ENCODE results near the gene CPXM1.
"Not testable (repeated sequence)": the region's sequence is repeated elsewhere in the genome, so short reads cannot be mapped to it uniquely, and the experiment has no call there.

CPXM1 gene

DNA sequence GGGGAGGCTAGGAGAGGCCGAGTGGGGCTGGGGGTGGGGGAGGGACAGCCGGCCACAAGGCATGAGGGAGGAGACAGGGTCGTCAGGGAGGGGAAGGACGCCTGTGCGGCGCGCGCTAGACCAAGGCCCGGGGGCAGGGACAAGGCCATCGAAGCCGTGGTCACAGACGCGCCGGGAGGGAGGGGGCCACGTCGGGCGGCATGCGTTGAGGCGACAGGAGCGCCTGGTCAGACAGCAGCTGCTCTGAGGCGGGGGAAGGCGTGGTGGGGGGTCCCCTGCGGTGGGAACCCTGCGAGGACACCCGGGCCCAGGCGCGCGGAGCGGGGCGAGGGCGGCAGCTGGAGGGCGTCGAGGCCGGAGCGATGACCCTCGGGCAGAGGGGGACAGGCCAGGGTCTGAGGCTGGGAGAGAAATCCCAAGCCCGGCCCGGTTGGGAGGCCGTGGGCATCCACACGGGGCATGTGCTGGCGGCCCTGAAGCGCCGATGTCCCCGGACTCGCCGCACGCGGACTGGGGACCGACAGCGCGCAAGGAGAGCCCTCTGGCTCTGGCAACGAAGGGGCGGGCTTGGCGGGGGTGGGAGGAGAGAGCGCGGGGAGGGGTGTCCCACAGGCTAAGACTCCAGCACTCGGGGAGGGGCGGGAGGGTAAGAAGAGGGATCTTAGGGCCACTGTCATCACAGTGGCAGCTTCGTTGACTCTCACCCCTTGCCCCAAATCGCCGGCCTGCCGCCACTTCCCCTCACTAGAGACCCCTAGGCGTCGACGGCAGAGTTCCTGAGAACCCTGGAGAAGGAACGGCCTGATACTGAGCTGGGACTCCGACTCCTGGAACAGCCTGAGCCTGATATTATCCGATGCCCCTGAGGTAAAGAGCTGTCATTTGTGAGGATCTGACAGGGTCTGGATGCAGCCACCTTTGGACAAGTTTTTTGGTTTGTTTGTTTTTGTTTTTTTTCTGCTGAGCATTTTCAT is 20.8 kb upstream of the CPXM1 start:
- no peak for DNase-seq

DNA sequence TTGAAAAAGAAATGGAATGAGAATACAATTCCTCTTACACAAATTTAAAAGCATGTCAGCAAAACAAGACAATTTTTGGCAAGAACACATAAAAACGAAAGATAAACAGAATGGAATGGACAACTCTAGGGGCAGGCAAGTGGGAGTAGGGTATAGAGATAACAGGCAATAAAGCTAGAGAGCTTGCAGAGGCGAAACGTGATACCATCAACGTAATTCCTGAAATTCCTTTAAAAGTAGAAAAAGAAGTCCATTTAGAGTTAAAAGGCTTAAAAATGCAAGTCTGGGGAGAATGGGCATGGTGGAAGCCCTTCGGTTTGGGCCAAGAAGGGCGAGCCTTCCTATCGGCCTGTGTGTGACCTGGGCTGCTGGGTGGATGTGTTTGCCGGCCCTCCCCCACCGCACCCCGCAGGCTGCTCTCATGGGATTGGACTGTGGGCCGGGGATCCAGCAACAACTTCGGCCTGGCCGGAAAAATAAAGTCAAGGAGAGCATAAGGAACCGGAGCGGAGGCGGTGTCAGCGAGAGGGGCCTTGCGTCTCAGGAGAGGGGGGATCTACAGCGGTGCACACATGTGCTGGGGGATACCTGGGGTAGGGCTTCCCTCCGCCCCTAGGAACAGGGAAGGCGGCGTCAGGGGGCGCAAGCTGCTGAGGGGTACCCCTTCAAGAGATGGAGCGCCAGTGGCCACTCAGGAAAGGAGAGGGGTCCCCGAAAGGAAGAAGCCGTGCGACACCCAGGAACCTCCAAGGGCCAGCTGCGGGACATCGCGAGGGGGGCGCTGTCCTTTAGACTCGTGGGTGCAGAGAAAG is 19.9 kb upstream of the CPXM1 start:
- no peak for DNase-seq

DNA sequence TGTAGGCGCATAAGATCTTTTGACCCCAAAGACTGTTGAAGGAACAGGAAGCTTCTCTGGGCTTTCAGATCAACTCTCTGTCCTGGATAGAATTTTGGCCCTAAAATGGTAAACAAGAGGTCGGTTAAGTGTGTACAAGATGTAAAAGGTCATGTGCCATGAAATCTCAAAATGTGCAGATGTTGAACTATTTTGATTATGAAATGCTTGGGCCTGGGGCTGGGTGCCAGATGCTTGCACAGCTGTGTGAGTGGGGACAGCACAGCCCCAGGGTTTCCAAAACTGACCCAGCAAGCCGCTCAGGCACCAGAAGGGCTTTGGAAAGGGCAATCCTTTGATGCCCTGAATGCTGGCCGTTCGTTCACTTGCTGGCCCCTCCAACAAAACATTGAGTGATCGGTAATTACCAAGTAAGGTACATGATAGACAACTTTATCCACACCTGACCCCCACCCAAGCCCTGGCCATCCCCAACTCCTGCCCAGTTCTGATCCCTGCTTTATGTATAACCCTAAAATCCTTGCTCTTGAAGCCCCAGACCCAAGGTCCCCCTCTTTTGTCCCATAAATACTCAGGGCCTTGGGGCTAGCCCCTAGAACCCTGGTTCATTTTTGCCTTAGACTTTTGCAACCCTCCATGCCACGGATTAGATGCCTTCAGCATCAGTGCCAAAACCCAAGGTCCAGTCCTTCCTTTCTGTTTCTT is 17.6 kb upstream of the CPXM1 start:
- DNase-seq = no peak

DNA sequence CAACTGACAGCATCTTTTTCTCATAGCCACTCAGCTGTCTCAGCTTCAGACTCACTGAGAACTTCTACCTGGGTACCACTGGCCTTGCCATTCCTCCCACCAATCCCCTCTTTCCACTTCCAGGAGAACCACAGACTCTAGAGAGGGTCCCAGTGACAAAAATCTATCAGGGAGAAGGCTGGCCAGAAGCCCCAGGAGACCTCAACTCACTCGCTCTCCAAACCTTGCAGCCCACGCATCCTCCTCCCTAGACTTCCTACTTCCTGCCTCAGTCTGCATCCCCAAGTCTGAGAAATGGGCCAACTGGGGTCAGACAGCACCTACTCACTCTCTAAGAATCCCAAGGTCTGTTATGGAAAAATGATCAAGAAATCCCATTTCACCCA is 16.9 kb upstream of the CPXM1 start:
- no peak for DNase-seq

DNA sequence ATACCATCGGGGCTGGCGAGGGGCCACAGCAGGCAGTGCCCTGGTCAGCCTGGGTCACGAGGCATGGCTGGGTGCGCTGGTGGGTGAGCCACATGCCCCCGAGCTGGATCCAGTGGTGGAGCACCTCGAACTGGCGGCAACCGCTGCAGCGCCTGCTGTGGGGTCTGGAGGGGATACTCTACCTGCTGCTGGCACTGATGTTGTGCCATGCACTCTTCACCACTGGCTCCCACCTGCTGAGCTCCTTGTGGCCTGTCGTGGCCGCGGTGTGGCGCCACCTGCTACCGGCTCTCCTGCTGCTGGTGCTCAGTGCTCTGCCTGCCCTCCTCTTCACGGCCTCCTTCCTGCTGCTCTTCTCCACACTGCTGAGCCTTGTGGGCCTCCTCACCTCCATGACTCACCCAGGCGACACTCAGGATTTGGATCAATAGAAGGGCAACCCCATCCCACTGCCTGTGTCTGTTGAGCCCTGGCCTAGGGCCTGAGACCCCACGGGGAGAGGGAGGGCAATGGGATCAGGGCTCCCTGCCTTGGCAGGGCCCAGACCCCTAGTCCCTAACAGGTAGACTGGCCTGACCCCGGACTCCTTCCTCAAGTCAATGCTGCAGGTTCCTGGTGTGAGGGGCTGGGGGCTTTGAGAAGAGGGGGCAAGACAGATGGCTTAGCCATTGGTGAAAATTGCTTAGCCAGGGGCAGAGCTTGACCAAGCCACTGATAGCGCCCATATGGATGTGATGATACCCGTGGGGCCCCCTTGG is 16.3 kb upstream of the CPXM1 start:
- DNase-seq = peak; percentile 47

DNA sequence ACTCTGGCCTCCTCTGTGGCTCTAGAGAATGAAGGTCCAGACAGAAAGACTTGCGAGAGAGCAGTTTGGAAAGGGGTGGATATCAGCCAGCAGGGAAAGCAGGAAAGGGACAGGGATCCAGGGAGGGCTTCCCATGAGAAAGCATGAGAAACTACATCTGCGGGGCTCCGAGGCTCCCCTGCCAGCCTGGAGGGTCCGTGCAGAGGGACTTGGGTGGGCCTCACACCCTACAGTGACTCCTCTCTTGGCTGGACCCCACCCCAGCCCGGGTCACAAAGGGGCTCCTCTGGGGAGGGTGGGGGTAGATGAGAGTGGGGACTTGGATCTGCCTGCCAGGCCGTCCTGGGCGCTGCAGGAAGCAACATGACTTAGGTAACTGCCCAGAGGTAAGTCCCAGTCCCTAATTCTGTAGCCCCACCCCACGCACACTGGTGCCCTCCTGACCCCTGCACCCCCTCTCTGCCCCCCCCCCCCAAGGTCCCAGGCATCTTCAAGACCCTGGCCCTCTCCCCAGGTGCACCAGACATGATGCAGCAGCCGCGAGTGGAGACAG is 15.7 kb upstream of the CPXM1 start, which contains the start of gene TMEM239:
TMEM239 (plus strand) TSS at position 335 of the 553 bp plus-strand sequence; CDS start at position 526, 191 bp downstream.
- DNase-seq = no peak

DNA sequence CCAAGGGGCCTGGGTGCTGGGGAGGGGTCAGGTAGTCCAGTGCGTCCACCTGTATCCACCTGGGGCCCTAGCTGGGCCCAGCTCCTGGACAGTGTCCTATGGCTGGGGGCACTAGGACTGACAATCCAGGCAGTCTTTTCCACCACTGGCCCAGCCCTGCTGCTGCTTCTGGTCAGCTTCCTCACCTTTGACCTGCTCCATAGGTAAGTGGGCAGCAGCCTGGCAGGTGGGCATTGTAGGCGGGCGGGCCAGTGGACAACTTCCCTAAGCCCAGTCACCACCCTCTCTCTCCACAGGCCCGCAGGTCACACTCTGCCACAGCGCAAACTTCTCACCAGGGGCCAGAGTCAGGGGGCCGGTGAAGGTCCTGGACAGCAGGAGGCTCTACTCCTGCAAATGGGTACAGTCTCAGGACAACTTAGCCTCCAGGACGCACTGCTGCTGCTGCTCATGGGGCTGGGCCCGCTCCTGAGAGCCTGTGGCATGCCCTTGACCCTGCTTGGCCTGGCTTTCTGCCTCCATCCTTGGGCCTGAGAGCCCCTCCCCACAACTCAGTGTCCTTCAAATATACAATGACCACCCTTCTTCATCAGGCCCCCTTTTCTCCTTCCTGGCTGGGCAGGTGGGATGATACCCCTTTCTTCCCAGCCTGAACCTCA is 14.9 kb upstream of the CPXM1 start:
- DNase-seq = no peak

DNA sequence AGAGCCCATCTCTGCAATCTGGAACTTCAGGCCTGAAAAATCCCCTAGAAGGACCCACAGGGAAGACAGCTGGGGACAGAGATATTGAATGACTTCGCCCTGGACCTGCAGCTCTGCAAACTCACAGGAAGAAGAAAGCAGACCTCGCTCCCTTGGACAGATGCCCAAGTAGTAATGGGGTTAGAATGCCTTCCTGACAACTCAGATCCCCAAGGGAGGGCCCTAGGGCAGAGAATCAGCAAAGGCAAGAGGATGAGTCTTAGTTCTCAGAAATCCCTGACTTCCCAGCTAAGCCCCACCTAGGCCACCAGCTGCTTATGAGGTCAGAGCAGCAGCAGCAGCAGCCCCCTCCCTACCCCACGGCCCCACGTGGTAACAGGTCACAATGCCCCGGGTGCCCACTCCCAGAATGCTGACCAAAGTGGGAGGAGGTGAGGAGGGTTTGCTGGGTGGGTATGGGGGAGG is 14.2 kb upstream of the CPXM1 start, which contains the start of gene C20orf141:
C20orf141 (plus strand) TSS at position 401 of the 465 bp plus-strand sequence. CDS start 198 bp downstream, outside the sequence.
- DNase-seq = no peak

DNA sequence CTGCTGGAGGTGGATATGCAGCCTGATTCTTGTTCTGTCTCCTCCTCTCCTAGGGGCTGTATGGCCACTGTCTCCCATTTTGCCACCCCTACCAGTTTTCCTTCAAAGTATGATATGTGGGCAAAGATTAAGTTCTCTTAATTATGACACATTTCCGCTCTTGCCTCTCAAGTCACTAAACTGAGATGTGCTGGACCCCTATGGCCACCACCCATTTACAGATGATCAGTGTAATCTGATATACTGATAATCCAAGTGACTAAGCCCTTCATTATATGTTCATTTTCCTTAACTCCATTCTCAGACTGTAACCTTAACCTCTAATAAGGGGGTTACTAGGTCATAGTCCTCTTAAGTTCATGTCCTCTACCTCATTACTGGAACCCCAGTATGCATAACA is 13.6 kb upstream of the CPXM1 start:
- no peak for DNase-seq

DNA sequence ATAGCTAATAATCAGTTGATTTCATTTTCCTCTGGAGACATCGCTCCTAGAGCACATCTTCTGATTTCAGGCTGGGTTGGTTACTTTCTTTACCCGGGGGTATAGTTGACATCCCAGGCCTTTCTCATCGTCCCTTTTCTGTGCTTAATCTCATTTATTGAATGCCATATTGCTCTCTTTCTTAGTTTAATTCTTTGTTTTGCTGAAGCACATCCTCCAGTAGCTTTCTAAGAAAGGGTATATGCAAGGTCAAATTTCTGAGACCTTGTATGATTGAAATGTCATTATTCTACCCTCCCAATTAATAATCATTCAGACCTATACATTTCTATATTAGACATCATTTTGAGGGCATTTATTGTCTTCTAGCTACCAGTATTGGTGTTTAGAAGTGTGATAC is 11.8 kb upstream of the CPXM1 start:
- no peak for DNase-seq

DNA sequence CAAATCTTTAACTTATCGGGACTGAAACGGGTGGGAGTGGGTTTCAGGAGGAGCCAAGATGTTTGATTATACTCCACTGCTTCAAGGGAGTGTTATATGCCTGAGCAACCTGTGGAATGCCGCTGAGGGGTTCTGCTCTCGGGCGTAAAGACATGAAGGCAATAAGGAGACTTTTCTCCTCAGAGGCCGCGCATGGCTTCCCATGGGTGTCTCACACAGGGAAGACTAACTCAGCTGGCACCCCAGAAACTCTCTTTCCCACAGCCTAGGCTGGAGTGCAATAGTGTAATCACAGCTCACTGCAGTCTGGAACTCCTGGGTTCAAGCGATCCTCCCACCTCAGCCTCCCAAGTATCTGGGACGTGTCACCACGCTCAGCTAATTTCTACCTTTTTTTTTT is 9.3 kb upstream of the CPXM1 start:
- DNase-seq = no peak

DNA sequence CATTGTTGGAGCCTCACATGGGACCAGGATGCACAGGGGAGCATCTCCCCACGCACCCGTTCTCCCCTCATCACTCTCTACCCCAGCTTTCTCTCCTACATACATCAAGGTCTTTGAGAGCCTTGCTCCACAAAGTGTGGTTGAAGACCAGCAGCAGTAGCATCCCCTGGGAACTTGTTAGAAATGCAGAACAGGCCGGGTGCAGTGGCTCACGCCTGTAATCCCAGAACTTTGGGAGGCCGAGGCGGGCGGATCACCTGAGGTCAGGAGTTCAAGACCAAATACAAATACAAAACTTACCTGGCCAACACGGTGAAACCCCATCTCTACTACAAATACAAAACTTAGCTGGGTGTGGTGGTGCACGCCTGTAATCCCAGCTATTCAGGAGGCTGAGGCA is 7.5 kb upstream of the CPXM1 start:
- DNase-seq = not testable (repeated sequence)

DNA sequence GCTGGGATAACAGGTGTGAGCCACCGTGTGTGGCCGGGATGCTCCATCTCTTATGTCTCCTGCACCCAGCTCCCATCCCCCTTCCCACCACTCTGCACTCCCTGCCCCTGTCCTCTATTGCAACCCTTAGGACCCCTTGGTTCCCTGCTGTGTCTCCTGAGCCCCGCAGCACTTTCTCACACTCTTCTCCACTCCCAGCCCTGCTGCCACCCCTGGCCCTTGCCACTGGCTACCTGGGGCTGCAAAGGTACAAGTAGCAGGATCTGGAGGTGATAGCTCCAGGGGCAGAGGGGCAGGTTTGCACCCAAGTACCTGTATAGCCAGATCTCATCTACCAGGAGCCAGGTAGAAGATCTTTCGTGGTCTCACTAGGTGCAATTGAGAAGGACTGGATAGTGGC is 6.6 kb upstream of the CPXM1 start:
- no peak for DNase-seq

DNA sequence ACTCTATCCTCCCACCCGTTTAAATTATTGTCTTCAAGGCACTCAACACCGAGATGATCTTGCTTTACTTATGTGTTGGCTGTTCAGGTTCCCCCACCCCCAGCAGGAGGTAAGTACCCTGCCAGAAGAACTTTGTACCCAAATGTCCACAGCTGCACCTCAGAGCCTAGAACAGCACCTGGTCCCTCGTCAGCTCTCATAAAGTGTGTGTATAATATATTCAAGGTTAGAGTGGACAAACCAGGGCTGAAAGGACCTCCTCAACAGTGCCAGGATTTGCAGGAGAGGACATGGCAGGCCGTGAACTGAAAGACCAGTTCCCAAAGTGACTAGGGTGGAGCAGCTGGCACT is 5.9 kb upstream of the CPXM1 start:
- DNase-seq = no peak

DNA sequence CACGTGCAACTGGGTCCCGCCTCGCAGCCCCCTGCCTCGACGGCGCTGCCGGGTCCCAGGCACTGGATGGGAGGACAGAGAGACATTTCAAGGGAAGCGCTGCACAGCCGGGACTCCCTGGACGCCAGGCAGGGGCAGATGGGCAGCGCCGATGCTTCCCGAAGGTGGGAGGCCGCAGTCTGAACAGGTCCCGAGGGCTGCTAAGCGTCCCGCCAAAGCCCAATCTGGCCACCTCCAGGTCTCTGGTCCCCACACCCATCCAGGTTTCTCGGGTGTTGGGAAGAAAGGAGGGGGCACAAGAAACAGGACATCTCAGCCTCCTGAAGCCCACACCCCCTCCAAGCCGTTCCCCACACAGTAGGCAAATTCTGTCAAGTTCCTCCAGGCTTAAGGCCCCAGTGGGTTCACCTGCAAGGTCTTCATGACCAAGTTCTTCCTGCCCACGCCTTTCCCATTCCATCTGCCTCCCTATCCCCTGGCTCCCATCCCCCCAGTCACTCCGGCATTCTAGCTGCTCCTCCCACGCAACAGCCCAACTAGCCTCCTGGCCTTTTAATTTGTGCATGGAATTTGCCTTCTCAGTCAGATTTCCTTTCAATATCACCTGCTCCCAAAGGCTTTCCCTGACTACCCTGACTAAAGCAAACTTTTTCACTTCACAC is 5.4 kb upstream of the CPXM1 start:
- no peak for DNase-seq

DNA sequence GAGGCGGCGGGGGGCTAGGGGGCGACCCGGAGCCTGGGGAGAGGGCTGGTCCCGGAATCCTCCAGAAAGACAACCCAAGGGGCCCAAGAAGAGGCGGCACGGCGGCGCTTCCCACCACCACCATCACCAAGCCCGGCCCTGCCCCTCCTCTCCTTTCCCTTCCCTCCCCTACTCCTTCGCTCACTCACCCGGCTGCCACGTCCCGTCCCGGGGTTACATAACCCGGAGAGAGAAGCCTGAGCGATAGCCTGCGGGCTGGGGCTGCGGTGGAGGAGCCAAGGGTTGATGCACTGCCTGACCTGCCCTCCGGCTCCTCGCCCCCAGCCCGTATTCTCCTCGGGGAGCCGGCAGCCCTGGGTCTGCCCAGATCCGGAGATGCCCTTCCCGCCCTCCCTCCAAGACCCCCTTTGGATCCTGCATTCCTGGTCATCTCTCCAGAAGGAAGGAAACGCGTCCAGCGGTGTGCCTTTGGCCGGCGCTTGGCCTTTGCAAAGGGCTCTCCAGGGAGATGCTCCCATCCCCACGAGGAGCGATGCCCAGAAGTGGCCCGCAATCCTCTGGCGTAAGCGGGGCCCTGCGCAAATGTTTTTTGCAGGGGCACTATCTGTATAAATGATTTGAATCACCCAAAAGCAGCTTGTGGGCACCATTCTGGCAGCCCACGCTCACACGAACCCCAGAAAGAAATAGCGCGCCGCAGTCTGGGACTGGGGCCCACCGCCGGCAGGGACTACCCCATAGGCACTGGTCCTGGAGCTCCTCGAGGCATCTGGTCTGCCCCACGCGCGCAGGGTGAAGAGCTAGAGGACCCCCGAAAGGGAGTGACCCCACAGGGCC is 4.6 kb upstream of the CPXM1 start:
- DNase-seq = no peak

DNA sequence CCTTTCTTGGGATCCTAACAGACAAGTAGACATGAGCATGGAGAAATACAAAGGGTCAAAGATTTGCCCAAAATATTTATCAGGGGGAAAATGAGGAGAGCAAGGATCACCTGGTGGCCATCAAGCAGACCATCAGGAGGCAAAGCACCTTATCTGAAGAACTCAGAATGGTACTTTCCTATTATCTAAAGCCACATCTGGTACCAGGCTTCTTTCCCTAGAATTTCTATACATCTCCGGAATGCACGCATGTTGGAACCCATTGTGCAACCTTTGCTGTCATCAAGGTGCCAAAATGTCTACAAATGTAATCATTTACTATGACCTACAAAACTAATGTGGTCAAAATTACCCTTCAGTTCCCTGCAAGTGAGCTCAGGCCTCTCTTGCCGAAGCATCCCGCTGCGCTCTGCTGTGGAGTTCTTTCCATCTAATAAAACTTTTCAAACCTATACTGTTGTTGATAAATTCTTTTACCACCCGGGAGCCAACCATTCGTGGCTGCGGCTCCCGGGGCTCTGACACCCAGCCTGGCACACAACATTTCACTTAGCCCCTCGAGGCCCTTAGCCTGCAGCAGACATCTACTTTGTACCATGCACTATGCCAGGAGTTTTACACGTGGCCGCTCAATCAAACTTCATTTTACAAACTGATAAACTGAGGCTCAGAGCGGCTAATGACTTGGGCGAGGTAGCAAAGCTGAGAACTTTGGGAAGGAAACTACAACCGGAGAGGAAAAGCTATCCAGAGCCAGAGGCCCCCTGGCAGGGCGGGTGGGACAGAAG is 3.8 kb upstream of the CPXM1 start:
- no peak for DNase-seq

DNA sequence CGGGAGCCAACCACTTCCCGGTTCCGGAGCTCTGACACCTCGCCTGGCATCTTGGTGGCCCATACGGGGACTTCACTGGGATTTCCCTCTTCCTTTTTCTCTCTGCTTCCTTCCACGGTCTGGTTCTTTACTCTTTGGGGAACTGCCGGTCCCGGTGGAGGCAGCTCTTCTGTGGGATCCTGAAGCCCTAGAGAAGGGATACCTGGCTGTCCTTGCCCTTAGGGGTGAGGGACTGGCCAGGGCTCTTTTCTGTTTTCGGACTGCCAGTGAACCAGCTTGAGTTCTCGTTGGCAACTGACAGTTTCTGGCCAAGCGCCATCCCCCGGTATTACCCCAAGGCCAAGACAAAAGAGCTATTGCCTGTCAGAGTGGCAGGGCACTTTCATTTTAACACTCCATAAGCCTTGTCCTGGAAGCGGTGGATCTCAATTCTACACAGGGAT is 880 bp upstream of the CPXM1 start:
- no peak for DNase-seq

Measured in activated CD4-positive, alpha-beta T cell treated with anti-CD3 and anti-CD28 coated beads for 48 hours (primary cell).